Measurements from ENCODE around the gene OR5K3.
"Not testable (repeated sequence)": the region's sequence is repeated elsewhere in the genome, so short reads cannot be mapped to it uniquely, and the experiment has no call there.

Gene OR5K3

DNA sequence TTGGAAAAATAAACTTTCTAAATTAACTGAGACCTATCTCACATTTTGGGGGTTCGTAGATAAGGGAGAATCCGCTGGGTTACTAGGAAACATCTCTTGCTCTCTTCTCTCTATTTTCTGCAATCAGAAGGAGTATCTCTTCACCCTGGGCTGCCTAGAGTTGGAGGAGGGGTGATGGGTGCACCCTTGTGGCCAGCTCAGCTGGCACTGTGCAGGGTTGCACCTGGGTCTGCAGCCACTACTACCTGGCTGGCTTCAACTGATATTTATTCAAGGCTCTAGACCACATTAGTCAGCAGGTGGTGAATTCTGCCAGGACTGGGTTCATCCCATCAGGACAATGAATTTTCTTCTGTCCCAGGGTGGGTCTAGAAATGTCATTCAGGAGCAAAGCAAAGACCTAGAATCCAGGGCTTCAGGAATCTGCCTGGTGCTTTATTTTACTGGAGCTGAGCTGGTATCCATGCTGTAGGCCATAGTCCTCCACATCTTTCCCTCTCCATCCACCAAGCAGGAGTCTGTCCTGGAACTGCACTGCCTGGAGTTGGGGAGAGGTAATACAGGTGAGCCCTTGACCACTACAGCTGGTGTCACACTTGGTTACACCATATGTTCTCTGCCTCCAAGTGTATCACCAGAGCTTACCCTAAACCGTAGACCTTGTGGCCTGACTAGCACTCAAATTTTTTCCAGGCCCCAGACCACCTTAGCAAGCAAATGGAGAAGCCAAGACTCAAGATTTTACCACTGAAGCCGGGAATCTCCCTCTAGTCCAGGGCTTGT is 22.8 kb upstream of the OR5K3 start:
- Histone ChIP-seq H3K27ac (ENCODE audit: insufficient read depth, low read depth, low read length, poor library complexity, severe bottlenecking) (no peak overlapping the region), H3K27me3 (ENCODE audit: control insufficient read depth, insufficient read depth, low read length, poor library complexity, severe bottlenecking) (no peaks in the 10 kb centered on the region), H3K4me3 (ENCODE audit: insufficient read depth, low read depth, low read length) (no peak overlapping the region), H3K9me3 (ENCODE audit: control insufficient read depth, low read length) (no peaks in the 10 kb centered on the region), H3K36me3 (ENCODE audit: control insufficient read depth, insufficient read depth, low read length) (no peaks in the 10 kb centered on the region), H3K4me1 (ENCODE audit: control insufficient read depth, insufficient read depth, low read length) (no peaks in the 10 kb centered on the region)
- WGBS, 2 experiments = 94 to 95% methylated on average over 4 of the region's 4 CpGs

- H3K4me3 ChIP-seq (ENCODE audit: insufficient read depth, low read depth, low read length) = no peak overlapping the region
- H3K9me3 ChIP-seq (ENCODE audit: control insufficient read depth, low read length) = no peaks in the 10 kb centered on the region
- H3K4me1 ChIP-seq (ENCODE audit: control insufficient read depth, insufficient read depth, low read length) = no peaks in the 10 kb centered on the region
- no peak overlapping the region for H3K27ac ChIP-seq (ENCODE audit: insufficient read depth, low read depth, low read length, poor library complexity, severe bottlenecking)
- H3K27me3 ChIP-seq (ENCODE audit: control insufficient read depth, insufficient read depth, low read length, poor library complexity, severe bottlenecking) = no peaks in the 10 kb centered on the region
- no peaks in the 10 kb centered on the region for H3K36me3 ChIP-seq (ENCODE audit: control insufficient read depth, insufficient read depth, low read length)
Measured at GRCh38 chr3:98371186-98371585, 19.3 kb upstream of the OR5K3 start.

DNA sequence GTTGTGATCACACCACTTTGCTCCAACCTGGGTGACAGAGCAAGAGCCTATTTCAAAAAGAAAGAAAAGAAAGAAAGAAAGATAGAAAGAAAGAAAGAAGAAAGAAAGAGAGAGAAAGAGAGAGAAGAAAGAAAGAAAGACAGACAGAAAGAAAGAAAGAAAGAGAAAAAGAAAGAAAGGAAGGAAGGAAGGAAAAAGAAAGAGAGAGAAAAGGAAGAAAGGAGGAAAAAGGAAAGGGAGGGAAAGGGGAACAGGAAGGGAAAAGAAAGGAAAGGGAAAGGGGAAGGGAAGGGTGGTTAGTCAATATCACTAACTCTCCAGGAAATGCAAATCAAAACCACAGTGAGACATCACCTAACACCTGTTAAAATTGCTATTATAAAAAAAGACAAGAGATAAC is 18.6 kb upstream of the OR5K3 start:
- Histone ChIP-seq H3K27me3 (ENCODE audit: control insufficient read depth, insufficient read depth, low read length, poor library complexity, severe bottlenecking) (no peaks in the 10 kb centered on the region), H3K36me3 (ENCODE audit: control insufficient read depth, insufficient read depth, low read length) (no peaks in the 10 kb centered on the region), H3K4me1 (ENCODE audit: control insufficient read depth, insufficient read depth, low read length) (no peaks in the 10 kb centered on the region), H3K4me3 (ENCODE audit: insufficient read depth, low read depth, low read length) (no peak overlapping the region), H3K27ac (ENCODE audit: insufficient read depth, low read depth, low read length, poor library complexity, severe bottlenecking) (no peak overlapping the region), H3K9me3 (ENCODE audit: control insufficient read depth, low read length) (no peaks in the 10 kb centered on the region)

DNA sequence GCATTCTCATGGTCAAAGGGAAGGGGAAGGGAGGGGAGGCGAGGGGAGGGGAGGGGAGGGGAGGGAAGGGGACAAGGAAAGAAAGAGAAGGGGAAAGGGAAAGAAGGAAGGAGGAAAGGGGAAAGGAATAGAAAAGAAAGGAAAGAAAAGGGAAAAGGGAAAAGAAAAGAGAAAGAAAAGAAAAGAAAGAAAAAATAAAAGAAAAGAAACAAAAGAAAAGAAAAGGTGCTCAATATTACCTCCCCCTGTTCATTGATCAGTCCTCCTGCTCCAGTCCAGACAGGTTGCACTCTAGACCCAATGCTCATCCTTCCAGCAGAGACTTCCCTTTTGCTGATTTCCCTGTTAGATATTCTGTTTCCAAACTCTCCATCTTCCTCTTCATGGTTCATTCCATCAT is 18.0 kb upstream of the OR5K3 start:
- Histone ChIP-seq H3K27ac (ENCODE audit: insufficient read depth, low read depth, low read length, poor library complexity, severe bottlenecking) (no peak overlapping the region), H3K4me3 (ENCODE audit: insufficient read depth, low read depth, low read length) (no peak overlapping the region), H3K4me1 (ENCODE audit: control insufficient read depth, insufficient read depth, low read length) (no peaks in the 10 kb centered on the region), H3K36me3 (ENCODE audit: control insufficient read depth, insufficient read depth, low read length) (no peaks in the 10 kb centered on the region), H3K27me3 (ENCODE audit: control insufficient read depth, insufficient read depth, low read length, poor library complexity, severe bottlenecking) (no peaks in the 10 kb centered on the region), H3K9me3 (ENCODE audit: control insufficient read depth, low read length) (no peaks in the 10 kb centered on the region)
- WGBS, 2 experiments = no CpG with 5 or more reads among the region's 1 CpG

DNA sequence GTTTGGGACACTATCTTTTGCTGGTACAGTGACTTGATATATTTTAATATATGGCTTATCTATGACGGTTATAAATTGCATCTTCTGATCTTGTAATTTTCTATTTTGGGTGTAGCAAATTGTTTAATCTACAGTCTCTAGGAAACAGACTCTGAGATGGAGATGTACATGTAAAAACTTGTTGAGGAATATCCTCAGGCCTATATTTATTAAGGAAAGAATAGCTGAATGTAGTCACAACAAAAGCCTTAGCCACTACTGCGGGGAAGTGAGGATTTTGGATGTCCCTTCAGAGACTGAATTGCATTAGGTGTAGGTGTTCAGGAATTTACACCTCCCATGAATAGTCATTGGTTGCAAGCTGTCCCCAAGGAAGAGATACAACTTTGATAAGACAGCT is 13.8 kb upstream of the OR5K3 start:
- 80 to 86% methylated on average over 2 of the region's 2 CpGs for WGBS, 2 experiments

GRCh38 chr3:98388147-98388546 is 2.3 kb upstream of the OR5K3 start:
- no peaks in the 10 kb centered on the region for H3K4me1 ChIP-seq (ENCODE audit: control insufficient read depth, insufficient read depth, low read length)
- WGBS, 2 experiments = 88% methylated on average over 2 of the region's 2 CpGs
- no peaks in the 10 kb centered on the region for H3K27me3 ChIP-seq (ENCODE audit: control insufficient read depth, insufficient read depth, low read length, poor library complexity, severe bottlenecking)
- no peak overlapping the region for H3K4me3 ChIP-seq (ENCODE audit: insufficient read depth, low read depth, low read length)
- H3K36me3 ChIP-seq (ENCODE audit: control insufficient read depth, insufficient read depth, low read length) = no peaks in the 10 kb centered on the region
- H3K9me3 ChIP-seq (ENCODE audit: control insufficient read depth, low read length) = no peaks in the 10 kb centered on the region
- H3K27ac ChIP-seq (ENCODE audit: insufficient read depth, low read depth, low read length, poor library complexity, severe bottlenecking) = no peak overlapping the region

More for the DNA sequence above, 13.8 kb upstream of the OR5K3 start:
- Histone ChIP-seq H3K9me3 (ENCODE audit: control insufficient read depth, low read length) (no peaks in the 10 kb centered on the region), H3K27ac (ENCODE audit: insufficient read depth, low read depth, low read length, poor library complexity, severe bottlenecking) (no peak overlapping the region), H3K4me1 (ENCODE audit: control insufficient read depth, insufficient read depth, low read length) (no peaks in the 10 kb centered on the region), H3K4me3 (ENCODE audit: insufficient read depth, low read depth, low read length) (no peak overlapping the region), H3K36me3 (ENCODE audit: control insufficient read depth, insufficient read depth, low read length) (no peaks in the 10 kb centered on the region), H3K27me3 (ENCODE audit: control insufficient read depth, insufficient read depth, low read length, poor library complexity, severe bottlenecking) (no peaks in the 10 kb centered on the region)

GRCh38 chr3:98395101-98395500 is 4.6 kb downstream of the OR5K3 start:
- no peaks in the 10 kb centered on the region for H3K27me3 ChIP-seq (ENCODE audit: control insufficient read depth, insufficient read depth, low read length, poor library complexity, severe bottlenecking)
- H3K9me3 ChIP-seq (ENCODE audit: control insufficient read depth, low read length) = no peaks in the 10 kb centered on the region
- no peak overlapping the region for H3K27ac ChIP-seq (ENCODE audit: insufficient read depth, low read depth, low read length, poor library complexity, severe bottlenecking)
- no peaks in the 10 kb centered on the region for H3K36me3 ChIP-seq (ENCODE audit: control insufficient read depth, insufficient read depth, low read length)
- H3K4me3 ChIP-seq (ENCODE audit: insufficient read depth, low read depth, low read length) = no peak overlapping the region
- H3K4me1 ChIP-seq (ENCODE audit: control insufficient read depth, insufficient read depth, low read length) = no peaks in the 10 kb centered on the region

- 88 to 92% methylated on average over 1 to 2 of the region's 4 CpGs for WGBS, 2 experiments
- H3K27ac ChIP-seq (ENCODE audit: insufficient read depth, low read depth, low read length, poor library complexity, severe bottlenecking) = not testable (repeated sequence)
Measured at GRCh38 chr3:98396482-98396881, 6.0 kb downstream of the OR5K3 start.

GRCh38 chr3:98398513-98398912 is 8.0 kb downstream of the OR5K3 start:
- H3K4me3 ChIP-seq (ENCODE audit: insufficient read depth, low read depth, low read length) = no peak overlapping the region
- no peaks in the 10 kb centered on the region for H3K27me3 ChIP-seq (ENCODE audit: control insufficient read depth, insufficient read depth, low read length, poor library complexity, severe bottlenecking)
- H3K4me1 ChIP-seq (ENCODE audit: control insufficient read depth, insufficient read depth, low read length) = no peaks in the 10 kb centered on the region
- no peak overlapping the region for H3K27ac ChIP-seq (ENCODE audit: insufficient read depth, low read depth, low read length, poor library complexity, severe bottlenecking)
- H3K9me3 ChIP-seq (ENCODE audit: control insufficient read depth, low read length) = no peaks in the 10 kb centered on the region
- H3K36me3 ChIP-seq (ENCODE audit: control insufficient read depth, insufficient read depth, low read length) = no peaks in the 10 kb centered on the region

More at GRCh38 chr3:98396482-98396881, 6.0 kb downstream of the OR5K3 start:
- H3K4me3 ChIP-seq (ENCODE audit: insufficient read depth, low read depth, low read length); H3K4me1 ChIP-seq (ENCODE audit: control insufficient read depth, insufficient read depth, low read length); H3K9me3 ChIP-seq (ENCODE audit: control insufficient read depth, low read length); H3K36me3 ChIP-seq (ENCODE audit: control insufficient read depth, insufficient read depth, low read length); H3K27me3 ChIP-seq (ENCODE audit: control insufficient read depth, insufficient read depth, low read length, poor library complexity, severe bottlenecking): not testable (repeated sequence)

- 90 to 95% methylated on average over 1 of the region's 1 CpG for WGBS, 2 experiments
- Histone ChIP-seq H3K9me3 (ENCODE audit: control insufficient read depth, low read length) (no peaks in the 10 kb centered on the region), H3K4me1 (ENCODE audit: control insufficient read depth, insufficient read depth, low read length) (no peaks in the 10 kb centered on the region), H3K27me3 (ENCODE audit: control insufficient read depth, insufficient read depth, low read length, poor library complexity, severe bottlenecking) (no peaks in the 10 kb centered on the region), H3K27ac (ENCODE audit: insufficient read depth, low read depth, low read length, poor library complexity, severe bottlenecking) (no peak overlapping the region), H3K4me3 (ENCODE audit: insufficient read depth, low read depth, low read length) (no peak overlapping the region), H3K36me3 (ENCODE audit: control insufficient read depth, insufficient read depth, low read length) (no peaks in the 10 kb centered on the region)
Measured at GRCh38 chr3:98402507-98402906, 12.0 kb downstream of the OR5K3 start.

DNA sequence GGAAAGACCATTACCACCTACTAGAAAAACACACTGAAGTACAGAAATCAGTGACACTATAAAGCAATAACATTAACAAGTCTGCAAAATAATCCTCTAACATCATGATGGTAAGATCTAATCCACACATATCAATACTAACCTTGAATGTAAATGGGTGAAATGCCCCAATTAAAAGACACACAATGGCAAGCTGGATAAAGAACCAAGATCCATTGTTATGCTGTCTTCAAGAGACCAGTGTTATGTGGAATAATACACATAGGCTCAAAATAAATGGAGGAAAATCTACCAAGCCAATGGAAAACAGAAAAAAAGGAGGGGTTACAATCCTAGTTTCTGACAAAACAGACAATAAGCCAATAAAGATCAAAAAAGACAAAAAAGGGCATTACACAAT is 13.5 kb downstream of the OR5K3 start:
- Histone ChIP-seq H3K9me3 (ENCODE audit: control insufficient read depth, low read length) (no peaks in the 10 kb centered on the region), H3K4me1 (ENCODE audit: control insufficient read depth, insufficient read depth, low read length) (no peaks in the 10 kb centered on the region), H3K4me3 (ENCODE audit: insufficient read depth, low read depth, low read length) (no peak overlapping the region), H3K27me3 (ENCODE audit: control insufficient read depth, insufficient read depth, low read length, poor library complexity, severe bottlenecking) (no peaks in the 10 kb centered on the region), H3K27ac (ENCODE audit: insufficient read depth, low read depth, low read length, poor library complexity, severe bottlenecking) (no peak overlapping the region), H3K36me3 (ENCODE audit: control insufficient read depth, insufficient read depth, low read length) (no peaks in the 10 kb centered on the region)

Measured in ectodermal cell (in vitro differentiated cells).